B cell (primary cell): Measurements from ENCODE around the gene DEFB126. TPM values are rescaled to one million over a fixed set of nuclear protein-coding genes. Genes with fewer than 3 reads are reported as not detected.

Experiments used
- ATAC-seq: fragments of 200-7000 bp; cut with Tn5 transposase; one replicate; pipeline ENCODE4 v1.10.0; 2021; ENCODE audit warnings: low read depth, mild to moderate bottlenecking, moderate number of reproducible peaks, moderate library complexity
- CTCF ChIA-PET: fragments of 350-600 bp; sonication (Branson Sonifier 250); formaldehyde crosslinking; loops from one replicate; lab custom pipeline; 2021; ENCODE audit warnings: antibody characterized with exemption, inconsistent platforms; lab: Charles Lee
- POLR2A ChIA-PET: fragments of 350-600 bp; sonication (Branson Sonifier 250); formaldehyde crosslinking; loops from one replicate; lab custom pipeline; 2021; ENCODE audit warnings: antibody characterized with exemption; lab: Charles Lee
- DNase-seq: peaks from one replicate; pipeline ENCODE4 v3.0.0; 2013
- H2AFZ ChIP-seq: 2 replicates; pipeline ENCODE4 v1.6.1; 2012; ENCODE audit warnings: mild to moderate bottlenecking, low read depth, low read length; ENCODE audit not compliant: insufficient read depth, poor library complexity, severe bottlenecking
- H3K27ac ChIP-seq, 2 donors: 1 replicate in 1 of 2; 2 replicates in 1 of 2; pipeline ENCODE4 v1.5.1; 2012 to 2013; ENCODE audit warnings: low read length in 2 of 2, mild to moderate bottlenecking in 2 of 2, moderate library complexity in 1 of 2
- H3K27me3 ChIP-seq, 4 experiments: fragments of 200-600 bp in 1 of 4; sonication (generic) in 1 of 4; replicated peaks in 1 of 4; 1 replicate in 2 of 4; 2 replicates in 2 of 4; pipeline versions ENCODE4 v1.6.1 to v1.7.0; 2013 to 2016; ENCODE audit warnings: low read length in 3 of 4, mild to moderate bottlenecking in 2 of 4, mixed read lengths in 1 of 4, moderate library complexity in 1 of 4; ENCODE audit not compliant: insufficient read depth in 4 of 4, control insufficient read depth in 3 of 4; ENCODE audit errors: control extremely low read depth in 1 of 4
- H3K36me3 ChIP-seq, 2 experiments: replicated peaks in 1 of 2; 1 replicate in 1 of 2; 2 replicates in 1 of 2; pipeline versions ENCODE4 v1.6.1 to v1.7.1; 2013; ENCODE audit warnings: low read length in 1 of 2; ENCODE audit not compliant: insufficient read depth in 2 of 2, control insufficient read depth in 1 of 2; ENCODE audit errors: control extremely low read depth in 1 of 2, extremely low read depth in 1 of 2
- H3K4me1 ChIP-seq, 2 donors: fragments of 200-600 bp in 1 of 2; sonication (generic) in 1 of 2; 1 replicate in 1 of 2; 2 replicates in 1 of 2; pipeline versions ENCODE4 v1.5.1 to v1.6.1; 2013 to 2017; ENCODE audit warnings: low read length in 2 of 2; ENCODE audit not compliant: control insufficient read depth in 2 of 2, insufficient read depth in 2 of 2
- H3K4me2 ChIP-seq: replicated peaks from 2 replicates; pipeline ENCODE3; 2012; ENCODE audit warnings: mild to moderate bottlenecking, low read depth, low read length; ENCODE audit not compliant: poor library complexity, severe bottlenecking
- H3K4me3 ChIP-seq, 5 experiments: fragments of 200-600 bp in 1 of 5; sonication (generic) in 1 of 5; 1 replicate in 3 of 5; 2 replicates in 2 of 5; pipeline versions ENCODE4 v1.5.1 to v1.7.0; 2011 to 2016; ENCODE audit warnings: low read length in 4 of 5, mild to moderate bottlenecking in 4 of 5, low read depth in 2 of 5, control low read depth in 1 of 5, moderate library complexity in 1 of 5; ENCODE audit not compliant: insufficient read depth in 1 of 5; ENCODE audit errors: control extremely low read depth in 1 of 5, extremely low read depth in 1 of 5
- H3K79me2 ChIP-seq: fragments of 200-600 bp; sonication (generic); one replicate; pipeline ENCODE4 v1.6.0; 2016; ENCODE audit warnings: low read length; ENCODE audit not compliant: control insufficient read depth, insufficient read depth
- H3K9ac ChIP-seq: fragments of 200-600 bp; sonication (generic); 2 replicates; pipeline ENCODE4 v1.6.1; 2017; ENCODE audit warnings: mild to moderate bottlenecking, low read length, moderate library complexity
- H3K9me3 ChIP-seq, 3 donors: one replicate each; pipeline versions ENCODE4 v1.6.1 to v1.7.1; 2013; ENCODE audit warnings: low read length in 2 of 3; ENCODE audit not compliant: control insufficient read depth in 2 of 3, insufficient read depth in 1 of 3; ENCODE audit errors: control extremely low read depth in 1 of 3
- H4K20me1 ChIP-seq: 2 replicates; pipeline ENCODE4 v1.6.0; 2012; ENCODE audit warnings: mild to moderate bottlenecking, low read length; ENCODE audit not compliant: insufficient read depth, control insufficient read depth, poor library complexity, severe bottlenecking
- H3K27ac Mint-ChIP-seq: one replicate; pipeline ENCODE4 v1.8.0; 2021; ENCODE audit warnings: mixed read lengths
- H3K27me3 Mint-ChIP-seq: one replicate; pipeline ENCODE4 v1.8.0; 2021; ENCODE audit warnings: mixed read lengths
- H3K4me1 Mint-ChIP-seq: one replicate; pipeline ENCODE4 v1.8.0; 2021; ENCODE audit warnings: mixed read lengths
- H3K4me3 Mint-ChIP-seq: one replicate; pipeline ENCODE4 v1.8.0; 2021; ENCODE audit warnings: mixed read lengths
- H3K9me3 Mint-ChIP-seq: one replicate; pipeline ENCODE4 v1.8.0; 2022; ENCODE audit warnings: mixed read lengths; ENCODE audit not compliant: insufficient read depth
- EZH2 ChIP-seq: IDR thresholded peaks from 2 replicates; pipeline ENCODE4 v1.6.1; 2012; ENCODE audit warnings: borderline replicate concordance, low read depth, mild to moderate bottlenecking, moderate library complexity, low read length; ENCODE audit not compliant: insufficient read depth, poor library complexity, severe bottlenecking
- WGBS: methylation state at CpG from one replicate; pipeline ENCODE4 v1.1.5; 2013; ENCODE audit warnings: missing lambda C conversion rate; ENCODE audit not compliant: insufficient coverage; 5-methylcytosine and 5-hydroxymethylcytosine counted together
- intact Hi-C: fragments of 100-400 bp; cut with micrococcal nuclease; formaldehyde crosslinking; loops from one replicate; pipeline ENCODE4 v1.10.0; 2022
- polyA plus RNA-seq: library from polyadenylated mRNA; depleted of rRNA; stranded (reverse); fragments of >200 nt; gene quantifications from 2 replicates; pipeline ENCODE4 v1.2.3, GENCODE V29; 2012
- total RNA-seq, 2 donors: library from RNA; stranded (reverse); fragments of 120-200 nt in 1 of 2; gene quantifications; 1 replicate in 1 of 2; 2 replicates in 1 of 2; pipeline versions ENCODE4 v1.2.3 to v1.2.4, GENCODE V29; 2013 to 2022
- TF ChIP-seq, protein P1 (sequence below): fragments of 200-600 bp; IDR thresholded peaks from one replicate; pipeline ENCODE4 v1.8.0; 2022; ENCODE audit warnings: antibody characterized with exemption, mild to moderate bottlenecking

DEFB126 gene
- total and polyA plus RNA-seq, 2 donors (not counting 1 experiment from before 2014, with no cell fraction given): not detected

DNA sequence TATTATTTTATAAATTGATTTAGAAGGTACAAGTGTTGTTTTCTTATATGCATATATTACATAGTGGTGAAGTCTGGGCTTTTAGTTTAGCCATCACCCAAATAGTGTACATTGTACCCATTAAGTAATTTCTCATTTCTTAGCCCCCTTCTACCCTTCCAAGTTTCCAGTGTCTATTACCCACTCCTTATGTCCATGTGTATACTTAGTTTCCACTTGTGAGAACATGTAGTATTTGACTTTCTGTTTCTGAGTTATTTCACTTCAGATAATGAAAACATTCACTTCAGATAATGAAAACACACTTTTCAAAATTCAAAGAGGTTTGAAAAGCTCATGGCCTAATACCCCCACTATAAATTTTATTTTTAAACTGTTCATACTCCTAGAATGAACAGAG, 40.4 kb upstream of the DEFB126 start:
- Histone ChIP-seq H3K9ac (no peak overlapping the region), H2AFZ (no peak overlapping the region), H3K36me3 (no peaks in the 10 kb centered on the region), H3K4me1 (no peaks in the 10 kb centered on the region), H3K4me3 (no peak overlapping the region), H3K4me2 (no peak overlapping the region), H3K27ac (no peak overlapping the region), H3K9me3 (peaks cover 0 to 10% (median 0%) of the 10 kb centered on the region in 3 donors), H4K20me1 (no peaks in the 10 kb centered on the region), H3K79me2 (no peaks in the 10 kb centered on the region), H3K27me3 (peaks cover 0 to 16% (median 11%) of the 10 kb centered on the region in 4 experiments)
- Mint-ChIP-seq H3K27ac (no peak overlapping the region), H3K9me3 (no peaks in the 10 kb centered on the region), H3K4me1 (no peaks in the 10 kb centered on the region), H3K4me3 (no peak overlapping the region), H3K27me3 (peaks cover 46% of the 10 kb centered on the region)
- ChIA-PET POLR2A (no interaction called here), CTCF (no interaction called here)
- no peak for TF ChIP-seq EZH2
- TF ChIP-seq, protein P1, sequence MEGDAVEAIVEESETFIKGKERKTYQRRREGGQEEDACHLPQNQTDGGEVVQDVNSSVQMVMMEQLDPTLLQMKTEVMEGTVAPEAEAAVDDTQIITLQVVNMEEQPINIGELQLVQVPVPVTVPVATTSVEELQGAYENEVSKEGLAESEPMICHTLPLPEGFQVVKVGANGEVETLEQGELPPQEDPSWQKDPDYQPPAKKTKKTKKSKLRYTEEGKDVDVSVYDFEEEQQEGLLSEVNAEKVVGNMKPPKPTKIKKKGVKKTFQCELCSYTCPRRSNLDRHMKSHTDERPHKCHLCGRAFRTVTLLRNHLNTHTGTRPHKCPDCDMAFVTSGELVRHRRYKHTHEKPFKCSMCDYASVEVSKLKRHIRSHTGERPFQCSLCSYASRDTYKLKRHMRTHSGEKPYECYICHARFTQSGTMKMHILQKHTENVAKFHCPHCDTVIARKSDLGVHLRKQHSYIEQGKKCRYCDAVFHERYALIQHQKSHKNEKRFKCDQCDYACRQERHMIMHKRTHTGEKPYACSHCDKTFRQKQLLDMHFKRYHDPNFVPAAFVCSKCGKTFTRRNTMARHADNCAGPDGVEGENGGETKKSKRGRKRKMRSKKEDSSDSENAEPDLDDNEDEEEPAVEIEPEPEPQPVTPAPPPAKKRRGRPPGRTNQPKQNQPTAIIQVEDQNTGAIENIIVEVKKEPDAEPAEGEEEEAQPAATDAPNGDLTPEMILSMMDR: no peak
- no peak for ATAC-seq
- DNase-seq: no peak
- intact Hi-C loops: no loop called here

DNA sequence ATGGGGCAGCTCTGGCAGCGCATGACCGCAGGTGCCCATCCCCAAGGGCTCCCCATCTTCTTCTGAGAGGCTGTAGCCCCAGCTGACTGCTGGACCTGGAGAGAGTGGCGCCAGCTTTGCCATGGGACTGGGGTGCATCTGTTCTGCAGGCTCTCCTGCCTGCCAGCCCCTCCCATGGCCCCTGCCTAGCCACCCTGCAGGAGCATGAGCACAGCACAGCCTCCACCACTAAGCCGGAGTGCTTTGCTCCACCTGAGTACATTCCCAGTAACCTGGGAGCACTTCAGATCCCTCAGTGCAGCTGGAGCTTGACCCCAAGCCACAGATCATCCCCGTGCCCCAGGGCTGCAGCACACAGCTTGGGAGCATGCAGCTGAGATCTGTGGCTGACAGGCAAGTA, 38.9 kb upstream of the DEFB126 start:
- H4K20me1 ChIP-seq: no peaks in the 10 kb centered on the region
- peaks cover 0 to 7% (median 0%) of the 10 kb centered on the region in 3 donors for H3K9me3 ChIP-seq
- H3K4me1 Mint-ChIP-seq: no peaks in the 10 kb centered on the region
- WGBS: 79% methylated on average over 5 of the region's 5 CpGs
- no peaks in the 10 kb centered on the region for H3K4me1 ChIP-seq
- H3K4me2 ChIP-seq: no peak overlapping the region
- CTCF ChIA-PET: no interaction called here
- ATAC-seq (no peak), DNase-seq (no peak)
- H3K27ac Mint-ChIP-seq: no peak overlapping the region
- H3K27ac ChIP-seq: no peak overlapping the region
- no peaks in the 10 kb centered on the region for H3K9me3 Mint-ChIP-seq
- H3K4me3 Mint-ChIP-seq: no peak overlapping the region
- H3K27me3 ChIP-seq: peaks cover 0 to 16% (median 11%) of the 10 kb centered on the region in 4 experiments
- H3K27me3 Mint-ChIP-seq: peaks cover 52% of the 10 kb centered on the region
- H3K4me3 ChIP-seq: no peak overlapping the region
- H2AFZ ChIP-seq: no peak overlapping the region
- no peaks in the 10 kb centered on the region for H3K79me2 ChIP-seq
- TF ChIP-seq EZH2: no peak
- TF ChIP-seq, protein P1: no peak
- H3K9ac ChIP-seq: no peak overlapping the region
- POLR2A ChIA-PET: no interaction called here
- intact Hi-C loops: no loop called here
- no peaks in the 10 kb centered on the region for H3K36me3 ChIP-seq
